Right lung (tissue), 5 donors: ENCODE measurements around the gene TSC22D3. TPM values are rescaled to one million over a fixed set of nuclear protein-coding genes. Genes with fewer than 3 reads are reported as not detected.

Experiments
- DNase-seq, 2 donors: peaks; one replicate each; pipeline ENCODE4 v3.0.0-alpha.2; 2013
- polyA plus RNA-seq, 5 donors: library from polyadenylated mRNA; unstranded; fragments of 120-200 nt; gene quantifications; one replicate each; pipeline versions ENCODE4 v1.2.1 to v1.2.3, GENCODE V29; 2013; ENCODE audit warnings: inconsistent platforms in 1 of 5, low replicate concordance in 1 of 5; ENCODE audit not compliant: insufficient read length in 5 of 5, insufficient read depth in 1 of 5

TSC22D3 gene
- polyA plus RNA-seq, 5 donors: 120 to 130 (median 130) TPM

GRCh38 chrX:107766470-107767150 is 9.0 kb downstream of the TSC22D3 start:
- peak; percentile 51 to 55 for DNase-seq

GRCh38 chrX:107764845-107765608 is 10.6 kb downstream of the TSC22D3 start:
- DNase-seq: no peak

GRCh38 chrX:107763647-107764046 is 11.9 kb downstream of the TSC22D3 start:
- no peak for DNase-seq

- no peak for DNase-seq
These were observed 15.1 kb downstream of the TSC22D3 start for GRCh38 chrX:107760304-107761077.

- no peak for DNase-seq
These were observed 17.3 kb downstream of the TSC22D3 start for GRCh38 chrX:107758231-107758766.

- no peak for DNase-seq
These were observed 19.9 kb downstream of the TSC22D3 start for GRCh38 chrX:107755721-107756120.

- no peak for DNase-seq
These were observed 22.4 kb downstream of the TSC22D3 start for GRCh38 chrX:107753187-107753586.

GRCh38 chrX:107752714-107753113 is 22.9 kb downstream of the TSC22D3 start:
- DNase-seq: no peak

- no peak for DNase-seq
These were observed 23.5 kb downstream of the TSC22D3 start for GRCh38 chrX:107752043-107752442.

GRCh38 chrX:107750861-107751445 is 24.6 kb downstream of the TSC22D3 start:
- no peak for DNase-seq

GRCh38 chrX:107750263-107750662 is 25.3 kb downstream of the TSC22D3 start:
- DNase-seq: no peak

- no peak for DNase-seq
These were observed 27.1 kb downstream of the TSC22D3 start for GRCh38 chrX:107748506-107748905.

GRCh38 chrX:107747596-107748161 is 27.9 kb downstream of the TSC22D3 start:
- DNase-seq: no peak

GRCh38 chrX:107744868-107745267 is 30.7 kb downstream of the TSC22D3 start:
- DNase-seq: no peak

- no peak for DNase-seq
These were observed 31.6 kb downstream of the TSC22D3 start for GRCh38 chrX:107743995-107744394.

GRCh38 chrX:107742700-107743191 is 32.8 kb downstream of the TSC22D3 start:
- no peak for DNase-seq

- no peak for DNase-seq
These were observed 34.2 kb downstream of the TSC22D3 start for GRCh38 chrX:107741404-107741790.

GRCh38 chrX:107739541-107739940 is 36.0 kb downstream of the TSC22D3 start:
- no peak for DNase-seq

- DNase-seq: no peak
These were observed 36.8 kb downstream of the TSC22D3 start for GRCh38 chrX:107738768-107739167.

- no peak for DNase-seq
These were observed 37.3 kb downstream of the TSC22D3 start for GRCh38 chrX:107738272-107738671.

GRCh38 chrX:107736781-107737531 is 38.6 kb downstream of the TSC22D3 start:
- no peak for DNase-seq
